Measurements from ENCODE around the gene CERK. TPM values are rescaled to one million over a fixed set of nuclear protein-coding genes. Genes with fewer than 3 reads are reported as not detected.
"Not testable (repeated sequence)": the region's sequence is repeated elsewhere in the genome, so short reads cannot be mapped to it uniquely, and the experiment has no call there.

CERK gene
- total RNA-seq, 1 donor from 2014 or later = 69.6 TPM

GRCh38 chr22:46652847-46653331, 85.2 kb downstream of the CERK start:
- Mint-ChIP-seq H3K9me3 (no peaks in the 10 kb centered on the region), H3K27me3 (ENCODE audit: insufficient read depth) (no peaks in the 10 kb centered on the region), H3K27ac (peak overlapping the region; percentile 92), H3K4me1 (ENCODE audit: low read depth) (peaks cover 39% of the 10 kb centered on the region), H3K4me3 (peak overlapping the region; percentile 41), H3K36me3 (ENCODE audit: low read depth) (peaks cover 8% of the 10 kb centered on the region)
- no peak for DNase-seq (ENCODE audit: low spot score)
- intact Hi-C loops (cut with micrococcal nuclease) = loop anchor here (1.0 to 2.0 kb wide), 2 partner anchors 21 to 38 kb away; no protein-coding TSS in a partner anchor

- Mint-ChIP-seq H3K4me1 (ENCODE audit: low read depth) (peaks cover 39% of the 10 kb centered on the region), H3K36me3 (ENCODE audit: low read depth) (peaks cover 8% of the 10 kb centered on the region), H3K4me3 (peak overlapping the region; percentile 41), H3K27ac (peak overlapping the region; percentile 94), H3K9me3 (no peaks in the 10 kb centered on the region), H3K27me3 (ENCODE audit: insufficient read depth) (no peaks in the 10 kb centered on the region)
- DNase-seq (ENCODE audit: low spot score) = no peak
- intact Hi-C loops (cut with micrococcal nuclease) = loop anchor here (2.0 kb wide), 1 partner anchor 37 kb away; no protein-coding TSS in a partner anchor
Observed at GRCh38 chr22:46652081-46652846, 85.8 kb downstream of the CERK start.

GRCh38 chr22:46651316-46651715, 86.7 kb downstream of the CERK start:
- intact Hi-C loops (cut with micrococcal nuclease) = no loop called here
- Mint-ChIP-seq H3K4me3 (no peak overlapping the region), H3K4me1 (ENCODE audit: low read depth) (peaks cover 43% of the 10 kb centered on the region), H3K27ac (peak overlapping the region; percentile 94), H3K27me3 (ENCODE audit: insufficient read depth) (no peaks in the 10 kb centered on the region), H3K9me3 (no peaks in the 10 kb centered on the region), H3K36me3 (ENCODE audit: low read depth) (peaks cover 8% of the 10 kb centered on the region)
- DNase-seq (ENCODE audit: low spot score) = no peak

GRCh38 chr22:46650078-46650810, 87.8 kb downstream of the CERK start:
- Mint-ChIP-seq H3K4me3 (no peak overlapping the region), H3K36me3 (ENCODE audit: low read depth) (peaks cover 8% of the 10 kb centered on the region), H3K27me3 (ENCODE audit: insufficient read depth) (no peaks in the 10 kb centered on the region), H3K27ac (peak overlapping the region; percentile 23), H3K9me3 (no peaks in the 10 kb centered on the region), H3K4me1 (ENCODE audit: low read depth) (peaks cover 43% of the 10 kb centered on the region)
- no peak for DNase-seq (ENCODE audit: low spot score)
- intact Hi-C loops (cut with micrococcal nuclease) = no loop called here

- Mint-ChIP-seq H3K36me3 (ENCODE audit: low read depth) (peaks cover 8% of the 10 kb centered on the region), H3K9me3 (no peaks in the 10 kb centered on the region), H3K4me1 (ENCODE audit: low read depth) (peaks cover 40% of the 10 kb centered on the region), H3K27me3 (ENCODE audit: insufficient read depth) (no peaks in the 10 kb centered on the region), H3K4me3 (no peak overlapping the region), H3K27ac (peak overlapping the region; percentile 48)
- intact Hi-C loops (cut with micrococcal nuclease) = no loop called here
- no peak for DNase-seq (ENCODE audit: low spot score)
Observed at GRCh38 chr22:46649141-46650077, 88.6 kb downstream of the CERK start.

GRCh38 chr22:46648225-46648820, 89.7 kb downstream of the CERK start:
- DNase-seq (ENCODE audit: low spot score); H3K27ac Mint-ChIP-seq; H3K9me3 Mint-ChIP-seq; intact Hi-C loops (cut with micrococcal nuclease); H3K27me3 Mint-ChIP-seq (ENCODE audit: insufficient read depth); H3K4me3 Mint-ChIP-seq: not testable (repeated sequence)
- H3K36me3 Mint-ChIP-seq (ENCODE audit: low read depth) = peaks cover 13% of the 10 kb centered on the region
- H3K4me1 Mint-ChIP-seq (ENCODE audit: low read depth) = peaks cover 45% of the 10 kb centered on the region

GRCh38 chr22:46646531-46647215, 91.4 kb downstream of the CERK start:
- Mint-ChIP-seq H3K4me3 (no peak overlapping the region), H3K27me3 (ENCODE audit: insufficient read depth) (no peaks in the 10 kb centered on the region), H3K27ac (no peak overlapping the region), H3K9me3 (peaks cover 7% of the 10 kb centered on the region), H3K4me1 (ENCODE audit: low read depth) (peaks cover 39% of the 10 kb centered on the region), H3K36me3 (ENCODE audit: low read depth) (peaks cover 17% of the 10 kb centered on the region)
- no peak for DNase-seq (ENCODE audit: low spot score)
- intact Hi-C loops (cut with micrococcal nuclease) = no loop called here

GRCh38 chr22:46642840-46643480, 95.1 kb downstream of the CERK start:
- H3K4me3 Mint-ChIP-seq; H3K27me3 Mint-ChIP-seq (ENCODE audit: insufficient read depth); DNase-seq (ENCODE audit: low spot score); H3K9me3 Mint-ChIP-seq; intact Hi-C loops (cut with micrococcal nuclease): not testable (repeated sequence)
- Mint-ChIP-seq H3K4me1 (ENCODE audit: low read depth) (peaks cover 22% of the 10 kb centered on the region), H3K27ac (peak overlapping the region; percentile 52), H3K36me3 (ENCODE audit: low read depth) (peaks cover 19% of the 10 kb centered on the region)

GRCh38 chr22:46641811-46642266, 96.2 kb downstream of the CERK start:
- peaks cover 19% of the 10 kb centered on the region for H3K36me3 Mint-ChIP-seq (ENCODE audit: low read depth)

GRCh38 chr22:46640293-46641055, 97.6 kb downstream of the CERK start:
- Mint-ChIP-seq H3K4me1 (ENCODE audit: low read depth) (peaks cover 18% of the 10 kb centered on the region), H3K27ac (no peak overlapping the region), H3K27me3 (ENCODE audit: insufficient read depth) (no peaks in the 10 kb centered on the region), H3K36me3 (ENCODE audit: low read depth) (peaks cover 19% of the 10 kb centered on the region), H3K9me3 (peaks cover 7% of the 10 kb centered on the region), H3K4me3 (no peak overlapping the region)
- intact Hi-C loops (cut with micrococcal nuclease) = no loop called here
- no peak for DNase-seq (ENCODE audit: low spot score)

More at GRCh38 chr22:46641811-46642266, 96.2 kb downstream of the CERK start:
- Mint-ChIP-seq H3K9me3 (peaks cover 7% of the 10 kb centered on the region), H3K4me3 (no peak overlapping the region), H3K27me3 (ENCODE audit: insufficient read depth) (no peaks in the 10 kb centered on the region), H3K27ac (no peak overlapping the region), H3K4me1 (ENCODE audit: low read depth) (peaks cover 22% of the 10 kb centered on the region)
- DNase-seq (ENCODE audit: low spot score) = no peak
- intact Hi-C loops (cut with micrococcal nuclease) = no loop called here

GRCh38 chr22:46639843-46640242, 98.2 kb downstream of the CERK start:
- DNase-seq (ENCODE audit: low spot score) = no peak
- no peak overlapping the region for H3K27ac Mint-ChIP-seq
- peaks cover 19% of the 10 kb centered on the region for H3K36me3 Mint-ChIP-seq (ENCODE audit: low read depth)
- intact Hi-C loops (cut with micrococcal nuclease) = no loop called here
- H3K27me3 Mint-ChIP-seq (ENCODE audit: insufficient read depth) = no peaks in the 10 kb centered on the region
- no peak overlapping the region for H3K4me3 Mint-ChIP-seq
- peaks cover 7% of the 10 kb centered on the region for H3K9me3 Mint-ChIP-seq
- peaks cover 18% of the 10 kb centered on the region for H3K4me1 Mint-ChIP-seq (ENCODE audit: low read depth)
